HFFc6 (cell line): ENCODE results near the gene MBD5. TPM values are rescaled to one million over a fixed set of nuclear protein-coding genes. Genes with fewer than 3 reads are reported as not detected.
"Not testable (repeated sequence)": the region's sequence is repeated elsewhere in the genome, so short reads cannot be mapped to it uniquely, and the experiment has no call there.

Source experiments
- DNase-seq: peaks from one replicate; pipeline ENCODE4 v3.0.0-alpha.2; 2018
- H3K27ac Mint-ChIP-seq: 2 replicates; pipeline ENCODE4 v1.8.0; 2020; ENCODE audit warnings: mild to moderate bottlenecking, mixed read lengths
- H3K27me3 Mint-ChIP-seq: 2 replicates; pipeline ENCODE4 v1.8.0; 2021; ENCODE audit warnings: mild to moderate bottlenecking, moderate library complexity, mixed read lengths; ENCODE audit not compliant: insufficient read depth
- H3K36me3 Mint-ChIP-seq: 2 replicates; pipeline ENCODE4 v1.8.0; 2021; ENCODE audit warnings: low read depth, mixed read lengths
- H3K4me1 Mint-ChIP-seq: 2 replicates; pipeline ENCODE4 v1.8.0; 2020; ENCODE audit warnings: low read depth, mixed read lengths
- H3K4me3 Mint-ChIP-seq: 2 replicates; pipeline ENCODE4 v1.8.0; 2020; ENCODE audit warnings: mild to moderate bottlenecking, moderate library complexity, mixed read lengths
- H3K9me3 Mint-ChIP-seq: 2 replicates; pipeline ENCODE4 v1.8.0; 2020; ENCODE audit warnings: mild to moderate bottlenecking, mixed read lengths
- total RNA-seq, 6 experiments: library from RNA; stranded (reverse); fragmentation: NEBNext Ultra II Directional; extraction: Animal tissue kit (Norgen Biotek cat#: 25700); gene quantifications; 2 replicates in 1 of 6; 3 replicates in 5 of 6; pipeline ENCODE4 v1.2.3, GENCODE V29; 2021
- TF ChIP-seq, protein P1 (sequence below): fragments of 200-600 bp; sonication (generic); IDR thresholded peaks from 2 replicates; pipeline ENCODE4 v1.5.0; 2021; ENCODE audit warnings: antibody characterized with exemption, mild to moderate bottlenecking

Gene MBD5
- total RNA-seq, 6 experiments from 2014 or later, result 29.1 to 41.0 (median 35.0) TPM

DNA sequence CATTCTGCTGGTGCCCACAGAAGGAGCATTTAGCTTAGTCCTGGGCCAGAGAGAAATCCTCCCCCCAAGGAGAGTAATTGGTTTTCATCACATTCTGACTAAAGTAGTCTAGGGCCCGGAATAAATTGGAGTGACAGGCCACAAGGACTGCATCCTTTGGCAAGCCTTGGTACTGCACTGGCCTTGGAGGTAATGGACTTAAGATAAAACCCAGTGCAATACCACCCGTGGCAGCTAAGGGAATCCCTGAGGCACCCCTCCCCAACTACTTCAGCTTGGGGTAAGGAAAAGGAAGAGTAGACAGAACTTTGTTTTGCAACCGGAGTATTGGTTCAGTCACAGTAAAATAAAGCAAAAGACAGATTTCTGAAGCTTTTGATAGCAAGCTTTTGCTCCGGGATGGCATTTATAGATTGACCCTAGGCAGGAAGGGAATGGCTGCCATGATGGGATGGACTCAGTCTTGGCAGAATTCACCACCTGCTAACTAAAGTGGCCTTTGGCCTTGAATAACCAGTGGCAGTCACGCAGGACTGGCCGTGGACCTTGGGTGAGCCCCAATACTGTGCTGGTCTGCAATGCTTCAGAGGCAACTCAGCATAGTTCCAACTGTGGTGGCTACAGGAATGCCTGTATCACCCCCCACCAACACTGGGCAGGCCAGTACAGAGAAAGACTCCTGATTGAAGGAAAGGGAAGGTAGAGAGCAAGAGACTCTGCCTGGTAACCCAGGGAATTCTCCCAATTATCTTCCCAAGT is 14.5 kb upstream of the MBD5 start:
- Mint-ChIP-seq H3K27me3 (no peaks in the 10 kb centered on the region), H3K9me3 (peaks cover 27% of the 10 kb centered on the region), H3K4me3 (no peak overlapping the region), H3K4me1 (no peaks in the 10 kb centered on the region; the same call in 1 of the 2 replicates), H3K27ac (no peak overlapping the region), H3K36me3 (peaks cover 39% of the 10 kb centered on the region)
- TF ChIP-seq, protein P1, sequence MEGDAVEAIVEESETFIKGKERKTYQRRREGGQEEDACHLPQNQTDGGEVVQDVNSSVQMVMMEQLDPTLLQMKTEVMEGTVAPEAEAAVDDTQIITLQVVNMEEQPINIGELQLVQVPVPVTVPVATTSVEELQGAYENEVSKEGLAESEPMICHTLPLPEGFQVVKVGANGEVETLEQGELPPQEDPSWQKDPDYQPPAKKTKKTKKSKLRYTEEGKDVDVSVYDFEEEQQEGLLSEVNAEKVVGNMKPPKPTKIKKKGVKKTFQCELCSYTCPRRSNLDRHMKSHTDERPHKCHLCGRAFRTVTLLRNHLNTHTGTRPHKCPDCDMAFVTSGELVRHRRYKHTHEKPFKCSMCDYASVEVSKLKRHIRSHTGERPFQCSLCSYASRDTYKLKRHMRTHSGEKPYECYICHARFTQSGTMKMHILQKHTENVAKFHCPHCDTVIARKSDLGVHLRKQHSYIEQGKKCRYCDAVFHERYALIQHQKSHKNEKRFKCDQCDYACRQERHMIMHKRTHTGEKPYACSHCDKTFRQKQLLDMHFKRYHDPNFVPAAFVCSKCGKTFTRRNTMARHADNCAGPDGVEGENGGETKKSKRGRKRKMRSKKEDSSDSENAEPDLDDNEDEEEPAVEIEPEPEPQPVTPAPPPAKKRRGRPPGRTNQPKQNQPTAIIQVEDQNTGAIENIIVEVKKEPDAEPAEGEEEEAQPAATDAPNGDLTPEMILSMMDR, result no peak
- no peak for DNase-seq

DNA sequence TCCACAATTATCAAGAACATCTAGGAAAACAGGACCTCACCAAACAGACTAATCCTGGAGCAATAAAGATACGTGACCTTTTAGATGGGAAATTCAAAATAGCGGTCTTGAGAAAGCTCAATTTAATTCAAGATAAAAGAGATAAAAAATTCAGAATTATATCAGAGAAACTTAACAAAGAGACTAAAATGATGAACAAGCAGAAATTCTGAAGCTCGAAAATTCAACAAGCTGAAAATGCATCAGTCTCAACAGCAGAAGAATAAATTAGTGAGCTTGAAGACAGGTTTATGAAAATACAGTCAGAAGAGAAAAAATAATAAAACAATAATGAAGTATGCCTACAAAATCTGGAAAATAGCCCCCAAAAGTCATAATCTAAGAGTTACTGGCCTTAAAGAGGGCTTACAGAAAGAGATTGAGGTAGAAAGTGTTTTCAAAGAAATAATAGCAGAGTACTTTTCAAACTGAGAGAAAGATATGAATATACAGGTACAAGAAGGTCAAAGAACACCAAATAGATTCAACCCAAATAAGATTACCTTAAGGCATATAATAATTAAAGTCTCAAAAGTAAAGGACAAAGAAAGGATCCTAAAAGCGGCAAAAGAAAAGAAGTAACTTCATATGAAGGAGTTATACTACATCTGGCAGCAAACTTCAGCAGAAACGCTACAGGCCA is 13.5 kb upstream of the MBD5 start:
- H3K4me3 Mint-ChIP-seq, result no peak overlapping the region
- H3K27ac Mint-ChIP-seq, result no peak overlapping the region
- H3K36me3 Mint-ChIP-seq, result peaks cover 36% of the 10 kb centered on the region
- no peaks in the 10 kb centered on the region; the same call in 1 of the 2 replicates for H3K4me1 Mint-ChIP-seq
- no peak for DNase-seq
- TF ChIP-seq, protein P1, result no peak
- peaks cover 22% of the 10 kb centered on the region for H3K9me3 Mint-ChIP-seq
- no peaks in the 10 kb centered on the region for H3K27me3 Mint-ChIP-seq

DNA sequence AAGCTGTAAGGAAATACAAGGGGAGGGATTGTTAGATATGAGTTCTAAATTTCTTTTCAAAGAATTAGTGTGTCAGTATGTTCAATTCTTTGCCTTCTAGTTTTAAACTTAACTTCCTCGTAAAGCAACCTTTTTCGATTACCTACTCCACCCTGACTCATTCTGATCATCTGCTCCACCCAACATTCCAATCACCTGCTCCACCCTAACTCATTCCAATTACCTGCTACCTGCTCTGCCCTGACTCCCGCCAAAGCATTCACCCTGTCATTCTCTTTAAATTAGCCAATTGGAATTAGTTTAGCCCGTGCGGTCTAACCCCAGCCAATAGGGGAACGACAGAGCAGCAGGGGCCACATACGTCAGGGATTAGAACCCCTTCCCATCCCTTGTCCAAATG is 12.5 kb upstream of the MBD5 start:
- DNase-seq, H3K27me3 Mint-ChIP-seq, H3K27ac Mint-ChIP-seq, H3K4me3 Mint-ChIP-seq, H3K4me1 Mint-ChIP-seq: not testable (repeated sequence)
- Mint-ChIP-seq H3K9me3 (peaks cover 11% of the 10 kb centered on the region), H3K36me3 (peaks cover 26% of the 10 kb centered on the region)

DNA sequence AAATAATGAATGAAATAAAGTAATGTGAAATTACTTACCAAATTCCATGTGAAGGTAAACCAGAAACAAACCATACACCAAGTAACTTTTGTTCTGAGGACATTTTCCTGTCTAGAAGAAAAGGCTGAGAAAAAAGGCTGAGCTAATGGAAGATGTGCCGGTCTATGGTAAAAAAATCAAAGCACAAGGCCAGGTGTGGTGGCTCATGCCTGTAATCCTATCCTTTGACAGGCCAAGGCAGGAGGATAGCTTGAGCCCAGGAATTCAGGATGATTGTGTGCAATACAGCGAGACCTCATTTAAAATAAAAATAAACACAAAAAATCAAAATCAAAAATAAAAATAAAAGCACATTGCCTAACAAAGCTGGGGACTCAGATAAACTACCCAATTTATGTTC is 7.0 kb upstream of the MBD5 start:
- Mint-ChIP-seq H3K36me3 (no peaks in the 10 kb centered on the region), H3K27me3 (no peaks in the 10 kb centered on the region), H3K27ac (no peak overlapping the region), H3K9me3 (no peaks in the 10 kb centered on the region), H3K4me1 (peaks cover 17% of the 10 kb centered on the region), H3K4me3 (no peak overlapping the region)
- TF ChIP-seq, protein P1, result no peak
- DNase-seq, result no peak

DNA sequence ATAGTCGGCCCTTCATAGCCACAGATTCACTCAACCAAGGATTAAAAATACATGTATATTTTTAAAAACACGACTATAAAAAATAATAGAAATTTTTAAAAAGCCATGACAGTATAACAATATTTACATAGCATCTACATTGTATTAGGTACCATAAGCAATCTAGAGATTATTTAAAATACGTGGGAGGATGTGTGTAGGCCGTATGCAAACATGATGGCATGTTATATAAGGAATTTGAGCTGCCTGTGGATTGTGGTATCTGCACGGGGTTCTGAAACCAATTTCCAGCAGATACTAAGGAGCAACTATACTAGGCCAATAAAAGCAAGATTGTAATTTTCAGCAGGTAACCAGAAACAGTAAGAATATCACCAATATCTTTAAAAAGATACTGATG is 6.3 kb upstream of the MBD5 start:
- Mint-ChIP-seq H3K36me3 (no peaks in the 10 kb centered on the region), H3K4me1 (peaks cover 22% of the 10 kb centered on the region), H3K9me3 (no peaks in the 10 kb centered on the region), H3K27ac (no peak overlapping the region), H3K4me3 (no peak overlapping the region), H3K27me3 (no peaks in the 10 kb centered on the region)
- TF ChIP-seq, protein P1, result no peak
- no peak for DNase-seq
